Superior temporal gyrus (tissue), 1 donor: Measurements from ENCODE around the gene SLC9A8.

Source experiments
- DNase-seq: peaks from one replicate; pipeline ENCODE4 v3.0.0-alpha.2; 2016; ENCODE audit errors: extremely low spot score

Gene SLC9A8

DNA sequence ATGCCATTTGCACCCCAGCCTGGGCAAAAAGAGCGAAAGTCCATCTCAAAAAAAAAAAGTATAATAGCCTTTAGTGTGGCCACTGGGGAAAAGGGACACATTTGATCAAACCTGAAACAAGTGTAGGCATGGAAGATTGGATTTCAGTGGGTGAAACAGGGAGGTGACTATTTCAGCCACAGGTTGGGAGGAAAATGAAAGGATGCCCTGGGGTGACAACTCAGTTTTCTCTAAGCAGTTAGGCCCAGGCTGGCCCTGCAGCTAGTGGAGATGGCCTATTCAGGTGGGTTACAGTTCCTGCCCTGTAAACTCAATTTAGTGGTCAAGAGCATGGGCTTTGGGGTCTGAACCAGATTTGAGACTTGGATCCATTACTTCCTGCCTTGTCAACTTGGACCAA, 66.3 kb downstream of the SLC9A8 start:
- no peak for DNase-seq

DNA sequence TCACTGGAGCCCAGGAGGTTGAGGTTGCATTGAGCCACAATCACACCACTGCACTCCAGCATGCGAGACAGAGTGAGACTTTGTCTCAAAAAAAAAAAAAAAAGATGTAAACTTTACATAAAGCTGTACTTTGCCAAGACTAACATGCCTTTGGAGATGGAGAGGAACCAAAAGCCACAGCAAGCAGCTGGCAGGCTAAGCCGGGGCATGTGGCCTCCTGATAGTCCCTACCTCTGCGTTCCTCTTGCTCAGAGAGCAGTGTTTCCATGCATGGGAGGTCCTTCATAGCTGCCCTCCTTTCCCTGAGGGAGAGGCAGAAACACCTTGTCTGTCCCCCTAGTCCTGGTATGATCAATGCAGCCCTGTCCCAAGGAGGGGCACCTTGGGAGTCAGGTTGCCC, 67.5 kb downstream of the SLC9A8 start:
- no peak for DNase-seq

DNA sequence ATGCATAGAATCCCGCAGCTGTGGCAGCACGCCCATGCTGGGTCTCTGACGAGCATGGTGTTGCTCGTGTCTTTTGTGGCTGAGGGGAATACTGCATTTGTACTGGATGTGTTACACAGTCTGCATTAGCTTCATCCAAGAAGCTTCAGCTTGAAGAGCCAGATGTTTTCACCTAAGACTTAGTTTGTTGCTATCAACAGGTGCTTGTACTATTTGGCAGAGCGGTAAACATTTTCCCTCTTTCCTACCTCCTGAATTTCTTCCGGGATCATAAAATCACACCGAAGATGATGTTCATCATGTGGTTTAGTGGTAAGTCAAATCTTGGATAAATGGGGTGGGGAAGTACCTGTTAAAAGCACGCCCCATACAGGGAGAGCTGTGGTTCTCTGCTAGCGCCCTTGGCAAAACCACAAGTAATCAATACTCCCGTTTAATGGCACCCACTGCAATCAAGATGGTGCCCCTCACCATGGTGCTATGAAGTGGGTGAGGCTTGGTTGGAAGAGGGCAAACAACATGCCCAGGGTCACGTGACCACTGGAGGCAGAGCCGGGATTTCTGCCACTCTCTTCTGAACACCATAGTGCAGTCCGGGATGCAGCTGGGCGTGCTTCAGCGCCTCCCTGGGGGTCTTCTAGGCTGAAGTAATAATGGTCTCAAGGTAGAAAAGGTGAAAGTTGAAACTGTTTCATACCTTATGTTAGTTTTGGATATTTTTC, 68.3 kb downstream of the SLC9A8 start:
- DNase-seq, result no peak

DNA sequence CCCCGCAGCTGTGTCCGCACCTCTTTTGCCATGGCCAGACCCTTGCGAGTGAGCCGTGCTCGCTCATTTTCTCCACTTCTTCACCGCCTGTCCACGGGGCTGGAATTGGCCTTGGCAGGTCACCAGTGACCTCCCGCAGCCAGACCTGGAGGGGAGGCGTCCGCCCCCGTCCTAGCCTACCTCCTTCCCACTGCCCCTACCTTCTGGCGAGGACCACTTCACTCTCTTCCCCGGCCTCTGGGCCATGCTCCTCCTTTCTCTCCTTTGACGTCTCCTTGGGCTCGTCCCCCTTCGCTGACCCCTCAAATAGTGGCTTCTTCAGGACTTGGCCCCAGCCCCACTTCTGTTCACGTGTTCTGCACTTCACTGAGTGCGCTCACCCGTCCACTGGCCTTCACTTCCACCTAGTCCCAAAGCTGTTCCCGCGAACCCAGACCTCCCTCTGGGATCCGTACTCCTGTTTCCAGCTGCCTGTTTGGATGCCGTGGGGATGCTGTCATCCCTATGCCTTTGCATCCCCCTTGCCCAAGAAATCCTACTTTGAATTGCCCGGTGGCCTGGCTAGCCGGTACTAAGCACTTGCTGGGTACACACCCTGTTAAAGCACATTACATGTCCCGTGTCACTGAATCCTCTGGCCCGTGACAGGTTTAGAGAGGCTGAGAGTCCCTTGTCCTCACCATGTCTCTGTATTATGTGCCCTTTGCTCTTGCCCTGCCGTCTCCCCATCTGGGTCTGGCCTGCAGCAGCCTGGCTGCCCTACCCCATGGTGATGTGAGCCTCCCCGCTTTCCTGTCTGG, 69.7 kb downstream of the SLC9A8 start:
- no peak for DNase-seq

DNA sequence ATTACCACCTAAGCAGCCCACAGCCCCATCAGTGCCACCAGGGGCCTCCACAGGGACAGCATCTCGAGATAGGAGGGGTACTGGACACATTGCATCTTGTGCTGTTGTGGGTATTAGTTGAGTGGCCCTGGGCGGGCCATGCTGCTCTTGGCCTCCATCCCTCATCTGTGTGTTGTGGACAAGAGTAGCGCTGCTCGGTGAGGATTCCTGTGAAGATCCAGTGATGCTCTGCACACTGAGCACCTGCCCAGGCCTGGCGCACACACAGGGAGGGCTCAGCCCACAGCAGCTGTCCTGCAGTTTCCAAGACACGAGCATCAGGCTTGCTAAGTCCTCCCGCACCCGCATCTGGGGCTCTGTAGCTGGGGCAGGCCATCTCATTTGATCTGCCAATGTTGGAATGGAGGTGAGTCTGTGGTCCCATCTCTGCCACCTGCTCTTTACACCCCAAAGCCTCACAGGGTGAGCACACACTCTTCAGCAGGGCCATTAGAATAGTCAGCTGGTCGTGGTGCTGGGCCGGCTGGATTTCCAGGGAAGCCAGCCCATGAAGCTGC, 70.7 kb downstream of the SLC9A8 start:
- no peak for DNase-seq

DNA sequence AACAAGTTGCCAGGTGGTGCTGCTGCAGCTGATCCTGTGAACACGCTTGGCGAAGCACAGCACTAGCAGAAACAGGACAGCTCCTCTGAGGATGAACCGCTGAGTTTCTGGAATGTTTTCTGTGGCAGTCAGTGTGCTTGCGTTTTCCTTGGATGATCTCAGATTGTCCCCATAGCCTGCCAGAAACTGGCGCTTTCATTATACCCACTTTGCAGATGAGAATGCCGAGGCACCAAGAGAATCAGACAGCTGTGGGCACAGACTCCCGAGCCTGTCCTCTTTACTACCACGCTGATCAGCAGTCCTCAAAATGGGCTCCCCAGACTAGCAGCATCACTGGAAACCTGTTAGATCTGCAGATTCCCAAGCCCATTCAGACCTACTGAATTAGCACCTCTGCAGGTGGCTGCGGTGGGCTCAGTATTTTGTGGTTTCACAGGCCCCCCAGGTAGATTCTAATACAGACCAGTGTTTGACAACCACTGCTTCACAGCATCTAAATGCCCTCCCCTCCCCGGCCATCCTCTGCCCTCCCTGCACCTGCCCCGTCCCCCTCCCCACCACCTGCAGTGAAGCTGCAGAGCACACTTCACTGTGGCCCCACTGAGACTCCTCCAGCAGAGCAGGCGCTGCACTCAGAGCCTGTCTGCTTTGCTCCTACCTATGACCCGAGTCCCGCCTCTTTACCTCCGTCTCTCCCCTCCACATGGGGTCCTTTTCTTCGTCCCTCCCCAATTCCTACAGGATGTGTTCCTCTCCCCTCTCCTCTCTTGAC, 73.1 kb downstream of the SLC9A8 start:
- DNase-seq, result no peak

DNA sequence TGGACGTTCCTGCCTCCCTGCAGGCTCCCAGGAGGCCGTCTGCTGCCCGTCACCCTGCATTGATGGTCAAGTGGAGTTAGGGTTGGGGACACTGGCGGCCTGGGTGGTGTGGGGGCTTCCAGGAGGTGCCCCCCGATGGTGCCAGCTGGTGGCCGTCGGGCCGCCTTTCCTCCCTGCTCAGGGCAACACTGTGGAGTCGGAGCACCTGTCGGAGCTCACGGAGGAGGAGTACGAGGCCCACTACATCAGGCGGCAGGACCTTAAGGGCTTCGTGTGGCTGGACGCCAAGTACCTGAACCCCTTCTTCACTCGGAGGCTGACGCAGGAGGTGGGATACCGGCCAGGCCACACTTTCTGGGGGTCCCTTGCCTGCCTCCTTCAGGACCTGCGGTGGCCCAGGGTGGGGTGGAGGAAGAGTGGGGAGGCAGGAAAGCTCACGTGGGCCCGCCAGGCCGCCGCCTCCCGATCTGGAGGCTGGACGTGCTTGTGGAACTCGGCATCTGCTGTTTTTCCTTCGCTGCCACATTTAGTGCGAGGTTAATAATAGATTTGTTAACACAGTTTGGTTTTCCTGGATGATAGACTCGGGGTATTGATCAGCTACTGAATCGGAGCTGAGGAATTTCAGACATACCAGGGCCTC, 74.1 kb downstream of the SLC9A8 start:
- no peak for DNase-seq

DNA sequence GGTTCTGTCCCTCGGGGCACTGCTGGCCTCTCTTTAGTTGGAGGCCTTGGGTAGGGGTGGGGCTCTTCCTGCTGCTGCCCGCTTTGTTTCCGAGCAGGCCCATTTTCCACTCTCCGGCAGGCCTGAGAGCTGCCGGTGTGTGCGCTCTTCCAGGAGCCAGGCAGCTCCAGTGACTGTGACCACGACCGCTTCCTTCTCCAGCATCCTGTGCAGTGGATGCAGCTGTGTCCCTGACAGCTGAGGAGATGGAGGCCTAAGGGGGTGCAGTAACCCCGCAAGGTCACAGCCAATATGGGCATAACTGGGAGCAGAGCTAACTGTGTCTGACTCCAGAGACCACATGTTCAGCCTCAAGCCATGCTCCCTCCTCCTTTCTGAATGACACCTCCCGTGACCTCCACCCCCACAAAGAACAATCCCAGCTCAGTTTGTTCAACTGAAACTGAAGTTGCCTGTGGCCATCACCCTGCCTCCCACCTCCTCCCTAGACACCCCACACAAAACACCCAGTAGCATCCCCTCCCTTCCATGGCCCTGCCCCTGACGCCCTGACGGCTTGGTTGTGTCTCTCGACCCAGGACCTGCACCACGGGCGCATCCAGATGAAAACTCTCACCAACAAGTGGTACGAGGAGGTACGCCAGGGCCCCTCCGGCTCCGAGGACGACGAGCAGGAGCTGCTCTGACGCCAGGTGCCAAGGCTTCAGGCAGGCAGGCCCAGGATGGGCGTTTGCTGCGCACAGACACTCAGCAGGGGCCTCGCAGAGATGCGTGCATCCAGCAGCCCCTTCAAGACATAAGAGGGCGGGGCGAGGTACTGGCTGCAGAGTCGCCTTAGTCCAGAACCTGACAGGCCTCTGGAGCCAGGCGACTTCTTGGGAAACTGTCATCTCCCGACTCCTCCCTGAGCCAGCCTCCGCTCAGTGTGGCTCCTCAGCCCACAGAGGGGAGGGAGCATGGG, 74.9 kb downstream of the SLC9A8 start:
- DNase-seq, result no peak

DNA sequence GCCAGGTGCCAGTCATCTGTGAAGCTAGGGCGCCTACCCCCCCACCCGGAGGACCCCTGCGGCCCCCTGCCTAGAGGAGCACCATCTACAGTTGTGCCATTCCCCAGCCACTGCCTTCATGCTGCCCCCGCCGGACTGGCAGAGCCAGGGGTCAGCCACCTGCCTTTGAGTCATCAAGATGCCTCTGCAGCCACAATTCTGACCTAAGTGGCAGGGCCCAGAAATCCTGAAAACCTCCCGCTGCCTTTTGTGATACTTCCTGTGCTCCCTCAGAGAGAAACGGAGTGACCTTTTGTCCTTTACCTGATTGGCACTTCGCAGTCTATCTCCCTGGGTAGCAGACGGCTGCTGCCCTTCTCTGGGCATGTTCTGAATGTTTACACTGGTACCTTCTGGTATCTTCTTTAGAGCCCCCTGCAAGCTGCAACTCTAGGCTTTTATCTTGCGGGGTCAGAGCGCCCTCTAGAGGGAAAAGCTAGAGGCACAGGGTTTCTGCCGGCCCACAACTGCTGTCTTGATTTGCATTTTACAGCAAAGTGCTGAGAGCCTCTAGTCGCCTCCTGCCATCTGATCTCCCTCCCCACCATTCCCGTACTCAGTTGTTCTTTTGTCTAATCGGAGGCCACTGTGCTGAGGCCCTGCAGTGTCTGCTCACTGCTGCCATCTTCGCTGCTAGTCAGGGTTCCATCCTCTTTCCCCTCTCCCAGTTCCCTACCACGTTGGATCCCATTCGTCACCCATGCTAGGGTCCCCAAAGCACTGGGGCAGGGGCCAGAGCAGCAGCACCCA, 75.8 kb downstream of the SLC9A8 start:
- peak; percentile 97 for DNase-seq

DNA sequence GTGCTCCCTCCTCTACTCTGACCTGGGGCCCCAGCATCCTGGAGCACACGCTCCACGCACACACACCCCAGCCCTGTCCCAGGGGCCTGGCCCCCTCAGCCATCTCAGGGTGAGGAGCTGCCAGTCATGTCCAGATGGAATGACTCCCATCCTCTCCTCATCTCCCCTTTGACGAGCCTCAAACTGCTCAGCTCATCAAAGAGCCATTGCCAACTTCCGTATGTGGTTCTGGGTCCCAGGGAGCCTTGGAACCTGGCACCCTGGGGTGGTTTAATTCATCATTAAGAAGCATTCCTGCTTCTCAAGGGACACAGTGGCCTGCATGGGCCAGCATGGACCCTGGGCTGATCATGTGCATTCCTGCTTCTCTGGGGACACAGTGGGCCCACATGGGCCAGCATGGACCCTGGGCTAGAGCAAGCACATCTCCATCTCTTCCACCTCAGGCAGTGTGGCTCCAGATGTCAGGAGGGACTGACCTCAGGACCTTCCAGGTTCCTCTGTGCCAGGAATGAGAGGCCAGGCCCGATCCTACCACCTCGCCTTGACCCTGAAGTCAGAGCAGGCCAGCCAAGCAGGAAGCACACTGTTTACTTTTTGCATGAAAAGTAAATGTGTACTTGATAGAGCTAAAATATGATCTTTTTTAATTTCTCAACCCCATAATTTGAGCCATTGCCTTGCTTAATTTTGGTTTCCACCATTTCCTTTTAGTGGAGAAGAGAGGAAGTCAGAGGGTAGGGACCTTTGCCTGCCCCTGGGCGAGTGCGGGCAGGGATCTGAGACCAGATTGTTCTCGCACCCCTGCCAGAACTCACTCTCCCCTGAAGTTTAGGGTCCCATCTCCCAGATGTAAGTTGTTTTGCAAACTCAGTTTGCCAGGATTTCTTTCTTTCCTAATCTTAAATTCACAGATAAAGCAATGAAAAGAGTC, 76.6 kb downstream of the SLC9A8 start:
- DNase-seq, result no peak

DNA sequence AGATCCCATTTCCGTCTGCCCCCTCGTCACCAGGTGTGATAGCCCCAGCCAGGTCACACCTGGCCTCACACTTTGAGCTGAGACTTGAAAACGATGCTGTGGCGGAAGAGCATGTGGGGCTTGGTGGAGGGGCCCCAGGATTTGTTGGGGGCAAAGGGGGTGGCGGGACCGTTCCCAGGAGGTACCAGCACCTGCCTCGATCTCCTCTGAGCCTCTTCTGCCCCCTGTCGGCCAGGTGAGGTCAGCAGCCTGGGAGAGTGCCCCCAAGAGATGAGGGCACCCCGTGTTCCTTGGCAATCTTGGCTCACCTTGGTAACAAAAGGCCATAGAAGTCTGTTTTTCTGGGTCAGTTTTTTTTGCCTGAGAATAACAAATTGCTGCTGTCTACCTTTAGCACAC, 77.3 kb downstream of the SLC9A8 start:
- no peak for DNase-seq

DNA sequence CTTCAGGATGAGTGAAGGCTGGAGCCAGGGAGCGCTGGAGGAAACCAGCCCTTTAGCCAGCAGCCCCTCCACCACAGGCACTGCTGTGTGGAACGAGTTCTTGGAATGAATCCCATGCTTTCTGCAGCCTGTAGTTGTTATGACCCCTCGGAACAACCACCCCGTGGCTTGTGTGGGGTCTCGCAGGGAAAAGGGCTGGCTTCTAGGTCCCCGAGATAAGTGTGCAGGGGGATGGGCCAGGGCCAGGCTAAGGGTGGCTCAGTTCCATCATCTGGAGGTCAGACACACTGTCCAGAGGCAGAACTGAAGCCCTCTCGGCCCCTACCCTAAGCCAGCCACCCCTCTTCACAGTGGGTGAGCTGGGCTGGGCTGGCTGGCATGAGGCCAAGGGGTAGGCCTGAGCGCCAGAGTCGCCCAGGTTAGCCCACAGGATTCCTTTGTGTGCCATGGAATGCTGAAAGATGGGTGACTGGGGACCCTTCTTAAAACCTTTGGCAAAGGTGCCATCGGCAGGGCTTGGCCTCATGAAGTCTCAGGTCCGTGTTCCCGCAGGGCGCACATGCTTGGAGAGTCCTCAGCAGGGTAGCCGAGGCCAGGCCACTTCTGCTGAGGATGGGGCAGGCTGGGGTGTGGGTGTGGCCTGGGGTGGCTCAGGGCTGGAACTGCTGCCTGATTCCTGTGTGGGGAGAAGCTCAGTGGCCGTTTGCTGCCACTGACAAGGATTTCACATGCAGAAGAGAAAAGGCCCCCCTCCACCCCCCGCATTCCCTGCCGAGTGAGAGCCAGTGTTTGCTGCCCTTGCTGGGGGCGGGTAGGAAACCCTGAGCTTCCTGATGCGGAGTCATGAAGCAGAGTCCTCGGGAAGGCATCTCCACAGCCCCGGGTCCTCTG, 78.1 kb downstream of the SLC9A8 start:
- no peak for DNase-seq

DNA sequence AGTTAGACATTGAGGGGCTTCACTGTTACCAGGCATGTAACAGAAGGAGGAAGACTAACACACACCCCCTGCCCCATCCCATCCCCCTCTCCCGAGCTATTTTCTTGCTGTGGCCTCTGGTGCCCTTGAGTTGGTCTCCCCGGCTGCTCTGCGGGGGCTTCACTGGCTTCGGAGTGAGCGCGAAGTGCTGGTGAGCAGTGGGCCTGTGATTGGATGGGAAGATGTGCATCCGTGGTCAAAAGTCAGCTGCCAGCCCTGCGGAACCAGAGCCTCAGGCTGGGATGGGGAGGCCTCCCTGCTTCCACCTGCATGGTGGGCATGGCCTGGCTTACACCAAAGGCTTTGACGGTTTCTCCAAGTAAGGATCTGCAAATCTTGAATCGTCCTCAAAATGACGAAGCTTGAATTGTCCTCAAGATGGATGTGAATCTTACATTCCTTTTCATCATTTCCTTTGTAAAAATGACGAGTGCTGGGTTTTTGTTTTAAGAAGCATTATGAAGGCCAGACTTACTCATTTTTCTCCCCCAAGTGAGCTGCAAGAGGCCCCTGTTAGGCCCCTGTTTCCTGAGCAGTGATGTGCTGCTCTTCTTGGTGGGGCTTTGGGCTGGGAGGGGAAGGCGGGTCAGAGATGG, 79.0 kb downstream of the SLC9A8 start:
- no peak for DNase-seq

DNA sequence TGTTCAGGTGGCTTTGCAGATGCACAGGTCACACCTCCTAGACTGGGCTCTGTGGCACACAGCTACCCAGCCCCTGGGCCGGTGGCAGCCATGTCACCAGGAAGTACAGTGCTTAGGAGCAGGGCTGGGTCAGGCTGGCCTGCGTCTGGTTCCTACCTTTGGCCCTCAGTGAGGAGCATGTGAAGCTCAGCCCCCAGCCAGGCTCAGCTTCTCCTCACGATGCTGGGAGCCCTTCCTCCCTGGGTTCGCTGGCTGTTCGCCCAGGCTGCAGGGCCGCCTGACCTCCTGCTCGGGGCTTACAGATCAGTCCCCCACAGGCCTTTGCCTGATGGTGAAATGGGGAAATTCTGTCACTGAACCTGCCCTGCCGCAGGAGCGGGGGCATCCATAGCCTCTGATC, 79.6 kb downstream of the SLC9A8 start:
- DNase-seq, result no peak

DNA sequence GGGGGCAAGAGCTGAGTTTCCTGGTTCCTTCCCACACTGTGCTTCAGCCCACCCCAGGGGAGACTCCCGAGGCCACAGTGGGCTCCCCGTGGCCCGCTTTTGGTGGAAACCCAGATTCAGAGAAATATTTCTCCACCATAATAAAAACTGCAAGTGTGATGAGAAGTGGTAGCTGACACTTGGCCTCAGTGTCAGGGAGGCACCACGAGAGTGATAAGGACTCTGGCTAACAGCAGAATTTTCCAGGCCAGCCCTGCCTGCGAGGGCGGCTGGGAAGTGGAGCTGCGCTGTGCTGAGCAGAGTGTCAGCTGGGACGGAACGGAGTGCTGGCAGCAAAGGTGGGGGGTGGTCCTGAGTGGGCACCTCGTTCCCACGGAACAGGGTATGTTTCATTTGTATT, 80.2 kb downstream of the SLC9A8 start:
- DNase-seq, result no peak

DNA sequence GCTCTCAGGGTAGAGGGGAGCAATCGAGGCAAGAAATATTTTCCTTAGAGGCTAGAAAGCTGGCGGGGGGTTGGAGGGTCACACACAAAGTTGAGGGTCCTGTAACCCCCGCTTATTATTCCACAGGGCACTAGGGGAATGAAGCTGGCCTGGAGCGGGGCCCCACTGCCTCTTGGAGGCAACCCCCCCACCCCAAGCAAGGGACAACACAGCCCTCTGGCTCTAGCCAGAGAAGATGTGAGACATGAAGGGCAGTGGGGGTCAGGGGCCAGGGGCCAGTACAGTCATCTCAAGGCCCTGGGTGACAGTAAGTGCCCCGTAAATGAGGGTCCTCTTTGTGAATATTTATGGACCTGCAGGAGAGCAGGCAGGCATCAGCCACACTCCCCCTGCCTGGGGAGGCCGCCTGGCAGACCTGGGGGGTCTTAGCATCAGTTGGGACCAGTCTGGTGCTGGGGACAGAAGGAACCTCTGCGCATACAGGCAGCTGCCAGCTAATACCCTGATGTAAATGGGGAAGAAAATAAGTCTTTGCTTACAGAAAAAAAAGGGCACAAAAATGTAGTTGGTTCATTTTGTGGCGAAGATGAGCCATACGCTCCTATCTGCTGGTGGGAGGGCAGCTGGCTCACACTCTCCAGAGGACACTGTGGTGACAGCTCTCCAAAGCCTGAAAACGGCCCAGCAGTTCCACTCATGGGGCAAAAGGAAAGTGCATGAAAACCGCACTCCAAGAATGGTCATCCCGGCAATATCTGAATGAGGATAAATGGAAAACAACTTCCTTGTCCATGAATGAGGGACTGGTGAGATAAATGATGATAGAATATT, 80.8 kb downstream of the SLC9A8 start:
- DNase-seq, result no peak
